HepG2 (cell line): Measurements from ENCODE around the gene PRKN. TPM values are rescaled to one million over a fixed set of nuclear protein-coding genes. Genes with fewer than 3 reads are reported as not detected.

ENCODE experiments used
- ATAC-seq: fragments of 200-7000 bp; cut with Tn5 transposase; 3 replicates; pipeline ENCODE4 v1.9.1; 2020; ENCODE audit warnings: mild to moderate bottlenecking, moderate library complexity
- BruUV-seq: library from RNA; stranded (reverse); fragments of 400-500 nt; replicated peaks from 2 replicates; lab custom pipeline; 2021; lab: Mats Ljungman, UMichigan
- CTCF ChIA-PET: fragments of 300-600 bp; formaldehyde crosslinking; extraction: SDS; loops from one replicate; lab custom pipeline; 2021; ENCODE audit warnings: low total read pairs, inconsistent platforms, low intra/inter-chr PET ratio; lab: Yijun Ruan, JAX
- POLR2A ChIA-PET: fragments of 350-600 bp; sonication (Branson Sonifier 250); formaldehyde crosslinking; loops from one replicate; lab custom pipeline; 2020; ENCODE audit warnings: antibody characterized with exemption, inconsistent platforms; lab: Yijun Ruan, JAX
- DNase-seq: peaks from one replicate; pipeline ENCODE4 v3.0.0-alpha.2; 2015; ENCODE audit warnings: low spot score
- FAIRE-seq: peaks from 3 replicates; lab custom pipeline; 2011; peaks lifted over from hg19 to GRCh38; lab: Jason Lieb, UNC
- H2AFZ ChIP-seq: one replicate; pipeline ENCODE4 v1.6.1; 2011; ENCODE audit warnings: low read length, inconsistent platforms
- H3K27ac ChIP-seq: fragments of 300-600 bp; 3 replicates; pipeline ENCODE4 v1.8.0; 2011; ENCODE audit warnings: mixed run types, mild to moderate bottlenecking, mixed read lengths, low read length, inconsistent platforms; ENCODE audit not compliant: insufficient read depth; ENCODE audit errors: extremely low read length
- H3K27me3 ChIP-seq, 2 experiments: fragments of 200-600 bp in 1 of 2; 2 replicates in 1 of 2; 3 replicates in 1 of 2; pipeline versions ENCODE4 v1.6.0 to v1.8.0; 2011; ENCODE audit warnings: low read length in 2 of 2, mild to moderate bottlenecking in 2 of 2, moderate library complexity in 2 of 2, inconsistent platforms in 1 of 2; ENCODE audit not compliant: insufficient read depth in 2 of 2, control insufficient read depth in 1 of 2
- H3K36me3 ChIP-seq, 2 experiments: fragments of 200-600 bp in 1 of 2; replicated peaks in 1 of 2; 2 replicates in 1 of 2; 3 replicates in 1 of 2; pipeline versions ENCODE4 v1.5.1 to v1.8.0; 2011; ENCODE audit warnings: low read length in 2 of 2, inconsistent platforms in 1 of 2; ENCODE audit not compliant: insufficient read depth in 2 of 2, control insufficient read depth in 1 of 2
- H3K4me1 ChIP-seq: 2 replicates; pipeline ENCODE4 v1.5.1; 2012; ENCODE audit warnings: low read length, inconsistent platforms; ENCODE audit not compliant: insufficient read depth
- H3K4me2 ChIP-seq: 2 replicates; pipeline ENCODE4 v1.6.0; 2011; ENCODE audit warnings: low read depth, low read length, inconsistent platforms
- H3K4me3 ChIP-seq, 3 experiments: fragments of 200-600 bp in 1 of 3; sonication (generic), shearing (Covaris generic) in 1 of 3; replicated peaks in 1 of 3; 2 replicates each; pipeline ENCODE4 v1.5.1; 2011 to 2016; ENCODE audit warnings: low read length in 3 of 3, inconsistent platforms in 2 of 3, low read depth in 2 of 3, mild to moderate bottlenecking in 2 of 3, control low read depth in 1 of 3, mixed read lengths in 1 of 3; ENCODE audit not compliant: insufficient read depth in 1 of 3
- H3K79me2 ChIP-seq: one replicate; pipeline ENCODE4 v1.6.1; 2011; ENCODE audit warnings: low read length, inconsistent platforms; ENCODE audit not compliant: insufficient read depth
- H3K9ac ChIP-seq: 2 replicates; pipeline ENCODE4 v1.6.0; 2011; ENCODE audit warnings: mild to moderate bottlenecking, low read depth, low read length, inconsistent platforms; ENCODE audit not compliant: insufficient read depth
- H3K9me3 ChIP-seq: 2 replicates; pipeline ENCODE4 v1.5.1; 2012; ENCODE audit warnings: mild to moderate bottlenecking, low read length
- H4K20me1 ChIP-seq: 2 replicates; pipeline ENCODE4 v1.6.0; 2011; ENCODE audit warnings: inconsistent platforms, mild to moderate bottlenecking, low read length, moderate library complexity; ENCODE audit not compliant: insufficient read depth
- ATF7 ChIP-seq, 2 experiments: fragments of 450-650 bp in 1 of 2; sonication (generic) in 1 of 2; formaldehyde crosslinking in 1 of 2; IDR thresholded peaks; 2 replicates each; pipeline versions ENCODE4 v1.4.0 to v1.6.1; 2016 to 2020; ENCODE audit warnings: antibody characterized with exemption in 1 of 2, mild to moderate bottlenecking in 1 of 2, missing genetic modification reagents in 1 of 2
- E2F2 ChIP-seq: sonication (generic); formaldehyde crosslinking; IDR thresholded peaks from 2 replicates; pipeline ENCODE4 v1.4.0; 2020; ENCODE audit warnings: missing genetic modification reagents, borderline replicate concordance
- HDAC2 ChIP-seq: sonication (generic); formaldehyde crosslinking; IDR thresholded peaks from 2 replicates; pipeline ENCODE4 v1.4.0; 2020; ENCODE audit warnings: missing genetic modification reagents
- NONO ChIP-seq, 2 experiments: fragments of 450-650 bp in 1 of 2; sonication (generic) in 1 of 2; formaldehyde crosslinking in 1 of 2; IDR thresholded peaks in 1 of 2; conservative IDR thresholded peaks in 1 of 2; 2 replicates each; pipeline versions ENCODE4 v1.6.1 to v1.8.0; 2017 to 2022; ENCODE audit warnings: mild to moderate bottlenecking in 1 of 2, missing genetic modification reagents in 1 of 2, moderate library complexity in 1 of 2
- NR2F2 ChIP-seq: IDR thresholded peaks from 2 replicates; pipeline ENCODE4 v1.6.1; 2012; ENCODE audit warnings: low read depth, inconsistent platforms, borderline replicate concordance
- REST ChIP-seq, 2 experiments: IDR thresholded peaks; 2 replicates each; pipeline ENCODE4 v1.6.1; 2011 to 2012; ENCODE audit warnings: low read length in 2 of 2, borderline replicate concordance in 1 of 2, low read depth in 1 of 2, mild to moderate bottlenecking in 1 of 2, moderate library complexity in 1 of 2
- ZFP1 ChIP-seq: IDR thresholded peaks from 2 replicates; pipeline ENCODE4 v1.6.1; 2016
- ZFY ChIP-seq: sonication (generic); formaldehyde crosslinking; IDR thresholded peaks from 2 replicates; pipeline ENCODE4 v1.4.0; 2020; ENCODE audit warnings: missing genetic modification reagents
- ZKSCAN1 ChIP-seq: fragments of 150-350 bp; IDR thresholded peaks from 2 replicates; pipeline ENCODE4 v1.6.1; 2014; ENCODE audit warnings: low read length
- WGBS: methylation state at CpG from one replicate; pipeline ENCODE4 v1.1.6; 2017; ENCODE audit warnings: low lambda C conversion rate; 5-methylcytosine and 5-hydroxymethylcytosine counted together
- in situ Hi-C: cut with HindIII; loops from 2 replicates; pipeline ENCODE4 v1.10.0; 2017; ENCODE audit warnings: low pct_unique_long_range_greater_than_20kb; ENCODE audit not compliant: extremely low pct_ligation_motif_present
- intact Hi-C: fragments of 100-400 bp; cut with micrococcal nuclease; formaldehyde crosslinking; loops from one replicate; pipeline ENCODE4 v1.10.0; 2022; ENCODE audit not compliant: unreplicated experiment
- polyA plus RNA-seq, 8 experiments: library from polyadenylated mRNA; depleted of rRNA in 3 of 8; stranded (reverse) in 7 of 8; unstranded in 1 of 8; fragments of >200 nt; fragmentation: Illumina TruSeq in 4 of 8; extraction: Trizol in 4 of 8; gene quantifications; 2 replicates each; pipeline versions ENCODE4 v1.2.1 to v1.2.3, GENCODE V29; 2011 to 2016; ENCODE audit warnings: low read depth in 4 of 8, missing spikeins in 1 of 8, mixed read lengths in 1 of 8; ENCODE audit not compliant: insufficient read depth in 1 of 8
- total RNA-seq, 5 experiments: library from RNA; depleted of rRNA; stranded (reverse); fragments of >200 nt; fragmentation: Illumina TruSeq; extraction: Trizol; gene quantifications; 2 replicates each; pipeline ENCODE4 v1.2.3, GENCODE V29; 2016; ENCODE audit warnings: low read depth in 1 of 5

PRKN gene
- total and polyA plus RNA-seq, 2 of the 13 experiments (the other 11 are each of a cell fraction or from before 2014, with no cell fraction given) = 0.31 to 0.44 TPM

- no peaks in the 10 kb centered on the region for H4K20me1 ChIP-seq
- DNase-seq (no peak), FAIRE-seq (no peak), ATAC-seq (no peak)
- 13% methylated on average over 2 of the region's 2 CpGs for WGBS
- no peak overlapping the region for H3K4me2 ChIP-seq
- TF ChIP-seq ZFY (CRISPR knock-in tag) = no peak
- TF ChIP-seq ZKSCAN1 = no peak
- no peak for TF ChIP-seq REST (IDR thresholded peaks at IDR 0.05; ENCODE audit: borderline replicate concordance in 1 of 2, low read depth in 1 of 2, low read length in 2 of 2)
- TF ChIP-seq HDAC2 (CRISPR knock-in tag) = no peak
- no peak for TF ChIP-seq NR2F2
- TF ChIP-seq ZFP1 = no peak
- no peak for TF ChIP-seq ATF7 (IDR thresholded peaks at IDR 0.05)
- TF ChIP-seq ATF7 (CRISPR knock-in tag; IDR thresholded peaks at IDR 0.05) = no peak
- TF ChIP-seq NONO (IDR thresholded peaks at IDR 0.05) = no peak
- no peak for TF ChIP-seq NONO (CRISPR knock-in tag; conservative IDR thresholded peaks at IDR 0.05)
- TF ChIP-seq E2F2 (CRISPR knock-in tag) = no peak
- no peaks in the 10 kb centered on the region for H3K27me3 ChIP-seq
- peaks cover 8% of the 10 kb centered on the region for H3K9me3 ChIP-seq
- intact Hi-C loops (no loop called here), in situ Hi-C loops (no loop called here)
- H3K79me2 ChIP-seq = no peaks in the 10 kb centered on the region
- CTCF ChIA-PET = no interaction called here
- H2AFZ ChIP-seq = no peak overlapping the region
- H3K9ac ChIP-seq = no peak overlapping the region
- BruUV-seq = no TSS peak
- H3K36me3 ChIP-seq = no peaks in the 10 kb centered on the region
- POLR2A ChIA-PET = no interaction called here
- no peak overlapping the region for H3K4me3 ChIP-seq
- no peak overlapping the region for H3K27ac ChIP-seq
- H3K4me1 ChIP-seq = no peaks in the 10 kb centered on the region
Measured at GRCh38 chr6:161407115-161407514, 1320.5 kb downstream of the PRKN start.
